Caco-2 (cell line): ENCODE data around the gene PEX5L. TPM values are rescaled to one million over a fixed set of nuclear protein-coding genes. Genes with fewer than 3 reads are reported as not detected.

Experiments used
- BruUV-seq: library from RNA; stranded (reverse); fragments of 400-500 nt; replicated peaks from 2 replicates; lab custom pipeline; 2021; lab: Mats Ljungman, UMichigan
- CTCF ChIA-PET: fragments of 300-600 bp; sonication (Branson Sonifier 250); formaldehyde crosslinking; loops from one replicate; lab custom pipeline; 2022; ENCODE audit warnings: antibody characterized with exemption; lab: Charles Lee
- POLR2A ChIA-PET: fragments of 300-600 bp; sonication (Branson Sonifier 250); formaldehyde crosslinking; loops from one replicate; lab custom pipeline; 2022; ENCODE audit warnings: antibody characterized with exemption; lab: Charles Lee
- DNase-seq, 2 experiments: peaks; one replicate each; pipeline versions ENCODE4 v3.0.0 to v3.0.0-alpha.2; 2020 to 2022
- H3K27me3 ChIP-seq: replicated peaks from 2 replicates; pipeline ENCODE4 v1.6.0; 2011; ENCODE audit warnings: low read length; ENCODE audit not compliant: control insufficient read depth, insufficient read depth
- H3K36me3 ChIP-seq: 2 replicates; pipeline ENCODE4 v1.5.1; 2011; ENCODE audit warnings: low read length; ENCODE audit not compliant: control insufficient read depth, insufficient read depth
- H3K4me1 ChIP-seq: fragments of 250-450 bp; sonication (Bioruptor Pico); 2 replicates; pipeline ENCODE4 v1.5.1; 2020; ENCODE audit warnings: mild to moderate bottlenecking
- H3K4me3 ChIP-seq: 2 replicates; pipeline ENCODE4 v1.5.1; 2011; ENCODE audit warnings: low read depth, mild to moderate bottlenecking, control low read depth, low read length
- H3K9me3 ChIP-seq: fragments of 250-450 bp; sonication (Bioruptor Pico); 2 replicates; pipeline ENCODE4 v1.5.1; 2020; ENCODE audit warnings: mild to moderate bottlenecking, moderate library complexity
- H3K27ac Mint-ChIP-seq: one replicate; pipeline ENCODE4 v1.8.0; 2022; ENCODE audit warnings: mixed read lengths; ENCODE audit not compliant: unreplicated experiment
- H3K27me3 Mint-ChIP-seq: one replicate; pipeline ENCODE4 v1.8.0; 2022; ENCODE audit warnings: mixed read lengths; ENCODE audit not compliant: insufficient read depth, unreplicated experiment
- H3K36me3 Mint-ChIP-seq: one replicate; pipeline ENCODE4 v1.8.0; 2022; ENCODE audit warnings: mild to moderate bottlenecking, mixed read lengths; ENCODE audit not compliant: insufficient read depth, unreplicated experiment
- H3K4me1 Mint-ChIP-seq: one replicate; pipeline ENCODE4 v1.8.0; 2022; ENCODE audit warnings: low read depth, mixed read lengths; ENCODE audit not compliant: unreplicated experiment
- H3K4me3 Mint-ChIP-seq: one replicate; pipeline ENCODE4 v1.8.0; 2022; ENCODE audit warnings: mild to moderate bottlenecking, moderate library complexity, mixed read lengths; ENCODE audit not compliant: unreplicated experiment
- H3K9me3 Mint-ChIP-seq: one replicate; pipeline ENCODE4 v1.8.0; 2022; ENCODE audit warnings: mixed read lengths; ENCODE audit not compliant: unreplicated experiment
- CTCF ChIP-seq, 2 experiments: fragments of 200-600 bp in 1 of 2; IDR thresholded peaks; 1 replicate in 1 of 2; 2 replicates in 1 of 2; pipeline versions ENCODE4 v1.5.1 to v1.8.0; 2011 to 2022; ENCODE audit warnings: antibody characterized with exemption in 1 of 2, control low read depth in 1 of 2, inconsistent platforms in 1 of 2, low read depth in 1 of 2, low read length in 1 of 2, mild to moderate bottlenecking in 1 of 2, moderate library complexity in 1 of 2; ENCODE audit not compliant: insufficient read depth in 1 of 2, severe bottlenecking in 1 of 2, unreplicated experiment in 1 of 2
- intact Hi-C: fragments of 100-400 bp; cut with micrococcal nuclease; formaldehyde crosslinking; loops from one replicate; pipeline ENCODE4 v1.10.0; 2022; ENCODE audit not compliant: unreplicated experiment
- total RNA-seq: library from RNA; stranded (reverse); gene quantifications from 2 replicates; pipeline ENCODE4 v1.2.3, GENCODE V29; 2022

The PEX5L gene
- total RNA-seq, 1 experiment from 2014 or later: not detected

DNA sequence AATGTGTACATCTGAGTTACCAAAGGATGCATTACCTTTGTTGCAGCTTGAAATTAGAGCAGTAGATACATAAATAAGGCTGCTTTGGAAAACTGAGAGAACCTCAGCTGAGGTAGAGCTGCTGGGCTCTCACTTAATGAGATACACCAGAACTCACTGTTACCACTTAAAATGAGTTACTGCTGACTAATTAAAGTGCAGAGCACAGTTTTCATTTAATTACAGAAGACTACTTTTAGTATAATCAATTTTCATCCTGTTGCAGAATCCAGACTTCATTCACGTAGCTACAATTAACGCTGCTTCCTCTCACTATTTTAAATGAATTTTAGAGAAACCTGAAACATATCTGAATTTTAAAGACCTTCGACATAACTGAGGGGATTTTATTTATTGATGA is 214.4 kb downstream of the PEX5L start:
- Histone ChIP-seq H3K4me3 (no peak overlapping the region), H3K27me3 (no peaks in the 10 kb centered on the region), H3K9me3 (no peaks in the 10 kb centered on the region), H3K36me3 (no peaks in the 10 kb centered on the region), H3K4me1 (no peaks in the 10 kb centered on the region)
- Mint-ChIP-seq H3K27me3 (peaks cover 2% of the 10 kb centered on the region), H3K4me1 (no peaks in the 10 kb centered on the region), H3K9me3 (no peaks in the 10 kb centered on the region), H3K27ac (no peak overlapping the region), H3K36me3 (no peaks in the 10 kb centered on the region), H3K4me3 (no peak overlapping the region)
- DNase-seq: no peak
- intact Hi-C loops: no loop called here
- no peak for TF ChIP-seq CTCF (IDR thresholded peaks at IDR 0.05; ENCODE audit: insufficient read depth in 1 of 2, low read depth in 1 of 2, low read length in 1 of 2, severe bottlenecking in 1 of 2, unreplicated experiment in 1 of 2)
- no TSS peak for BruUV-seq
- ChIA-PET POLR2A (no interaction called here), CTCF (interaction anchor here (0.9 kb wide), 1 partner anchor 11 kb away, joined by 3 read pairs; no protein-coding TSS in a partner anchor)

GRCh38 chr3:179819379-179819778 is 217.4 kb downstream of the PEX5L start:
- ChIA-PET POLR2A (no interaction called here), CTCF (no interaction called here)
- no peak overlapping the region for H3K4me3 Mint-ChIP-seq
- DNase-seq: no peak
- H3K9me3 ChIP-seq: no peaks in the 10 kb centered on the region
- H3K9me3 Mint-ChIP-seq: no peaks in the 10 kb centered on the region
- no peak overlapping the region for H3K27ac Mint-ChIP-seq
- intact Hi-C loops: no loop called here
- H3K27me3 ChIP-seq: no peaks in the 10 kb centered on the region
- TF ChIP-seq CTCF (IDR thresholded peaks at IDR 0.05; ENCODE audit: insufficient read depth in 1 of 2, low read depth in 1 of 2, low read length in 1 of 2, severe bottlenecking in 1 of 2, unreplicated experiment in 1 of 2): no peak
- H3K4me3 ChIP-seq: no peak overlapping the region
- no peaks in the 10 kb centered on the region for H3K4me1 Mint-ChIP-seq
- H3K4me1 ChIP-seq: no peaks in the 10 kb centered on the region
- H3K36me3 ChIP-seq: no peaks in the 10 kb centered on the region
- peaks cover 2% of the 10 kb centered on the region for H3K27me3 Mint-ChIP-seq
- H3K36me3 Mint-ChIP-seq: no peaks in the 10 kb centered on the region
- no TSS peak for BruUV-seq

GRCh38 chr3:179812096-179812382 is 224.7 kb downstream of the PEX5L start:
- no peak overlapping the region for H3K4me3 Mint-ChIP-seq
- no peaks in the 10 kb centered on the region for H3K36me3 Mint-ChIP-seq
- Histone ChIP-seq H3K4me1 (no peaks in the 10 kb centered on the region), H3K27me3 (no peaks in the 10 kb centered on the region), H3K4me3 (no peak overlapping the region), H3K36me3 (no peaks in the 10 kb centered on the region), H3K9me3 (no peaks in the 10 kb centered on the region)
- no peaks in the 10 kb centered on the region for H3K4me1 Mint-ChIP-seq
- no peaks in the 10 kb centered on the region for H3K27me3 Mint-ChIP-seq
- intact Hi-C loops: loop anchor here (5.0 kb wide), 2 partner anchors 45 to 115 kb away; no protein-coding TSS in a partner anchor
- no peak for DNase-seq
- CTCF ChIA-PET: interaction anchor here (0.6 to 1.4 kb wide), 5 partner anchors 35 to 247 kb away, joined by 3 to 9 read pairs (median 7); no protein-coding TSS in a partner anchor
- no peak overlapping the region for H3K27ac Mint-ChIP-seq
- H3K9me3 Mint-ChIP-seq: no peaks in the 10 kb centered on the region
- POLR2A ChIA-PET: no interaction called here
- BruUV-seq: no TSS peak
- no peak for TF ChIP-seq CTCF (IDR thresholded peaks at IDR 0.05; ENCODE audit: insufficient read depth in 1 of 2, low read depth in 1 of 2, low read length in 1 of 2, severe bottlenecking in 1 of 2, unreplicated experiment in 1 of 2)
